ENCODE results near the gene VEGFB.

The VEGFB gene

GRCh38 chr11:64247729-64248531 is 13.5 kb downstream of the VEGFB start:
- DNase-seq, result no peak

- DNase-seq, result no peak
These were observed 14.2 kb downstream of the VEGFB start for GRCh38 chr11:64248578-64248977.

- no peak for DNase-seq
These were observed 14.7 kb downstream of the VEGFB start for GRCh38 chr11:64249038-64249437.

- no peak for DNase-seq
These were observed 15.4 kb downstream of the VEGFB start for GRCh38 chr11:64249563-64250414.

- no peak for DNase-seq
These were observed 16.1 kb downstream of the VEGFB start for GRCh38 chr11:64250415-64251015.

GRCh38 chr11:64251016-64251752 is 16.8 kb downstream of the VEGFB start, which contains the start of gene PLCB3:
Gene PLCB3, plus strand, starts transcription at chr11:64251530. Its CDS starts 120 bp downstream, at chr11:64251650.
- DNase-seq, result peak; percentile 61

- DNase-seq, result no peak
These were observed 17.3 kb downstream of the VEGFB start for GRCh38 chr11:64251753-64252002.

- peak; percentile 43 for DNase-seq
These were observed 17.9 kb downstream of the VEGFB start for GRCh38 chr11:64252003-64252872.

GRCh38 chr11:64253043-64253442 is 18.7 kb downstream of the VEGFB start:
- no peak for DNase-seq

- no peak for DNase-seq
These were observed 19.1 kb downstream of the VEGFB start for GRCh38 chr11:64253481-64253880.

- no peak for DNase-seq
These were observed 19.9 kb downstream of the VEGFB start for GRCh38 chr11:64254326-64254725.

- no peak for DNase-seq
These were observed 21.0 kb downstream of the VEGFB start for GRCh38 chr11:64255135-64256128.

GRCh38 chr11:64256300-64256699 is 21.9 kb downstream of the VEGFB start:
- no peak for DNase-seq

- DNase-seq, result no peak
These were observed 24.0 kb downstream of the VEGFB start for GRCh38 chr11:64258356-64258755.

- DNase-seq, result no peak
These were observed 24.7 kb downstream of the VEGFB start for GRCh38 chr11:64258946-64259532.

- no peak for DNase-seq
These were observed 25.2 kb downstream of the VEGFB start for GRCh38 chr11:64259533-64260067.

GRCh38 chr11:64260147-64260708 is 25.8 kb downstream of the VEGFB start:
- no peak for DNase-seq

GRCh38 chr11:64261556-64262080 is 27.2 kb downstream of the VEGFB start:
- no peak for DNase-seq

GRCh38 chr11:64262271-64263002 is 28.1 kb downstream of the VEGFB start:
- DNase-seq, result no peak

Data from CD4-positive, alpha-beta T cell treated with Interleukin-6 for 4 hours (primary cell).